ENCODE data around the gene LAMA1. TPM values are rescaled to one million over a fixed set of nuclear protein-coding genes. Genes with fewer than 3 reads are reported as not detected.

The LAMA1 gene
- total and polyA plus RNA-seq, 2 of the 4 experiments (the other 2 are of a cell fraction): 10.9 to 15.5 TPM

- no peak overlapping the region for H4K91ac ChIP-seq (ENCODE audit: insufficient read depth, low read depth, low read length)
- H3K9me1 ChIP-seq (ENCODE audit: insufficient read depth, low read length): no peaks in the 10 kb centered on the region
- H2AFZ ChIP-seq (replicated peaks; ENCODE audit: low read length, poor library complexity): no peak overlapping the region
- no peak overlapping the region for H2BK20ac ChIP-seq (ENCODE audit: low read depth, low read length)
- H3K56ac ChIP-seq (ENCODE audit: extremely low read depth, insufficient read depth, low read length): no peak overlapping the region
- H3K4me3 ChIP-seq (ENCODE audit: insufficient read depth, low read depth, low read length): no peak overlapping the region
- H3K14ac ChIP-seq (replicated peaks; ENCODE audit: low read depth, low read length): no peak overlapping the region
- dilution Hi-C loops (cut with HindIII; ENCODE audit: low sequenced_read_pairs, unreplicated experiment) (no loop called here), in situ Hi-C loops (cut with MboI; ENCODE audit: low sequenced_read_pairs) (no loop called here), intact Hi-C loops (cut with micrococcal nuclease) (loop anchor here (10.0 kb wide), 1 partner anchor 457 kb away; no protein-coding TSS in a partner anchor)
- no peaks in the 10 kb centered on the region for H3K4me1 ChIP-seq (ENCODE audit: control insufficient read depth, insufficient read depth, low read length)
- ATAC-seq (ENCODE audit: low read depth) (no peak), DNase-seq (no peak)
- CTCF ChIA-PET: no interaction called here
- no CpG with 5 or more reads among the region's 3 CpGs for WGBS, 2 experiments (ENCODE audit: extremely low coverage in 2 of 2, insufficient read length in 1 of 2)
- no peak overlapping the region for H2BK5ac ChIP-seq (ENCODE audit: low read depth, low read length, poor library complexity, severe bottlenecking)
- H4K5ac ChIP-seq (ENCODE audit: low read depth, low read length): no peak overlapping the region
- H3K4me2 ChIP-seq (ENCODE audit: low read depth, low read length): no peak overlapping the region
- no peak overlapping the region for H3K23ac ChIP-seq (ENCODE audit: low read depth, low read length)
- no peak overlapping the region for H3K9ac ChIP-seq (ENCODE audit: low read depth, low read length)
- no peaks in the 10 kb centered on the region for H4K20me1 ChIP-seq (ENCODE audit: insufficient read depth, low read length)
- no peaks in the 10 kb centered on the region for H3K27me3 ChIP-seq (ENCODE audit: control insufficient read depth, insufficient read depth, low read length)
- H3K18ac ChIP-seq (ENCODE audit: low read depth, low read length): no peak overlapping the region
- TF ChIP-seq SMC3 (IDR thresholded peaks at IDR 0.05; ENCODE audit: low read depth, low read length): no peak
- no peak for TF ChIP-seq ELK1 (IDR thresholded peaks at IDR 0.05; ENCODE audit: borderline replicate concordance, low read depth, low read length)
- no peak for TF ChIP-seq CHD1 (IDR thresholded peaks at IDR 0.05; ENCODE audit: low read depth, low read length)
- no peak for TF ChIP-seq CTCF (conservative IDR thresholded peaks at IDR 0.05; ENCODE audit: low read depth, low read length)
- no peak for TF ChIP-seq USF2 (IDR thresholded peaks at IDR 0.05; ENCODE audit: low read depth, low read length)
- H3K79me1 ChIP-seq (ENCODE audit: low read depth in 1 of 2, low read length in 2 of 2): no peaks in the 10 kb centered on the region
- H2BK120ac ChIP-seq (ENCODE audit: low read depth, low read length): no peak overlapping the region
- BruUV-seq (replicated peaks): no TSS peak
- no peak overlapping the region for H2BK15ac ChIP-seq (ENCODE audit: low read depth, low read length)
- no peak overlapping the region for H4K8ac ChIP-seq (ENCODE audit: low read depth in 2 of 2, low read length in 2 of 2)
- H3K4ac ChIP-seq (ENCODE audit: low read depth, low read length): no peak overlapping the region
- peaks cover 5% of the 10 kb centered on the region for H3K36me3 ChIP-seq (ENCODE audit: control insufficient read depth, insufficient read depth, low read length)
- no peaks in the 10 kb centered on the region for H3K9me3 ChIP-seq (ENCODE audit: control insufficient read depth, insufficient read depth, low read length)
- H3K27ac ChIP-seq (ENCODE audit: insufficient read depth, low read length): no peak overlapping the region
- no peak overlapping the region for H2AK5ac ChIP-seq (ENCODE audit: low read depth, low read length)
- no peak overlapping the region for H2AK9ac ChIP-seq (replicated peaks; ENCODE audit: low read depth, low read length, poor library complexity)
- POLR2A ChIA-PET (ENCODE audit: unreplicated experiment): no interaction called here
Observed at GRCh38 chr18:7002107-7002506, 115.5 kb downstream of the LAMA1 start.
